Measurements from ENCODE around the gene SCCPDH. TPM values are rescaled to one million over a fixed set of nuclear protein-coding genes. Genes with fewer than 3 reads are reported as not detected.

Gene SCCPDH, protein sequence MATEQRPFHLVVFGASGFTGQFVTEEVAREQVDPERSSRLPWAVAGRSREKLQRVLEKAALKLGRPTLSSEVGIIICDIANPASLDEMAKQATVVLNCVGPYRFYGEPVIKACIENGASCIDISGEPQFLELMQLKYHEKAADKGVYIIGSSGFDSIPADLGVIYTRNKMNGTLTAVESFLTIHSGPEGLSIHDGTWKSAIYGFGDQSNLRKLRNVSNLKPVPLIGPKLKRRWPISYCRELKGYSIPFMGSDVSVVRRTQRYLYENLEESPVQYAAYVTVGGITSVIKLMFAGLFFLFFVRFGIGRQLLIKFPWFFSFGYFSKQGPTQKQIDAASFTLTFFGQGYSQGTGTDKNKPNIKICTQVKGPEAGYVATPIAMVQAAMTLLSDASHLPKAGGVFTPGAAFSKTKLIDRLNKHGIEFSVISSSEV
- total RNA-seq: 100 to 1,000 TPM; 103 to 132 TPM
- 289 TPM for polyA plus RNA-seq (ENCODE audit: insufficient read depth, low read depth, low replicate concordance)
- long read RNA-seq, donor 1, transcript SCCPDH-201 (12 exons, 2,503 nt): major isoform, 44 of 70 reads
- long read RNA-seq, donor 1, partial matches to known transcripts: 26 of 70 reads
- long read RNA-seq, donor 1, other reads (novel, unspliced or antisense): 0 of 70 reads
- long read RNA-seq, donor 2, transcript SCCPDH-201 (12 exons, 2,503 nt): major isoform, 39 of 47 reads
- long read RNA-seq, donor 2, partial matches to known transcripts: 8 of 47 reads
- long read RNA-seq, donor 2, other reads (novel, unspliced or antisense): 0 of 47 reads

DNA sequence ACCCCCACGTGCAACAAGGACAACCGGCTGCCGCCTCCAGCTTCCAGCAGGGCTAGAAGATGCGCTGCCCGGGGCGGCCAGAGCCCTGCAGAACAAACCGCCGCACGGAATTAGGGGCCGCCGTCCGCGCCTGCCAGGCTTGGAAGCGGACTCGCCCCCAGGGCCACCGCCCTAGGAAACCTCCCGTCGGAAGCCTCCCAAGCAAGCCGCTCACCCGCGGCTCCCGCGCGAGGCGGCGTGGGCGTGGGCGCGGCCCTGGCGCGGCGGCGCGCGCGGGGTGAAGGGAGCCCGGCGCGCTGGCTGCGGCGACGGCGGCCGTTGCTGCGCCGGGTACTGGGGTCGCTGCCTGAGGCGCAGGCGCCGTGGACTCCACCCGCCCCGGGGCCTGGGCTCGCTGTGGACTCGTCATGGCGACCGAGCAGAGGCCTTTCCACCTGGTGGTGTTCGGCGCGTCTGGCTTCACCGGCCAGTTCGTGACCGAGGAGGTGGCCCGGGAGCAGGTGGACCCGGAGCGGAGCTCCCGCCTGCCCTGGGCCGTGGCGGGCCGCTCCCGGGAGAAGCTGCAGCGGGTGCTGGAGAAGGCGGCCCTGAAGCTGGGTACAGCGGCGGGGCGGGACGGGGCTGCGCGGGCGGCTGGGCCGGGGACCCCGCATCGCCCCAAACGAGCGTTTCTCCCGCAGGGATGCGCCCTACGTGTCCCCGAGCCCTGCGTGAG is at the start of gene SCCPDH:
Gene SCCPDH (plus strand): TSS at position 394 of the 715 bp plus-strand sequence. CDS start 14 bp downstream, at position 408.
- intact Hi-C loops (cut with DNase I; ENCODE audit: low total_unique reads): no loop called here
- WGBS, 2 donors: 0 to 1% methylated on average over 21 to 43 of the region's 89 CpGs
- Histone ChIP-seq H3K4me3 (peak within 1 kb of the TSS; percentile 84 to 93), H3K4me1 (peaks cover 4% of the 10 kb centered on the region), H3K27me3 (no peaks in the 10 kb centered on the region), H3K27ac (peak within 1 kb of the TSS; percentile 78 to 92), H3K36me3 (ENCODE audit: low read depth, missing control alignments) (no peaks in the 10 kb centered on the region), H3K9me3 (no peaks in the 10 kb centered on the region)
- TF ChIP-seq, protein P1, sequence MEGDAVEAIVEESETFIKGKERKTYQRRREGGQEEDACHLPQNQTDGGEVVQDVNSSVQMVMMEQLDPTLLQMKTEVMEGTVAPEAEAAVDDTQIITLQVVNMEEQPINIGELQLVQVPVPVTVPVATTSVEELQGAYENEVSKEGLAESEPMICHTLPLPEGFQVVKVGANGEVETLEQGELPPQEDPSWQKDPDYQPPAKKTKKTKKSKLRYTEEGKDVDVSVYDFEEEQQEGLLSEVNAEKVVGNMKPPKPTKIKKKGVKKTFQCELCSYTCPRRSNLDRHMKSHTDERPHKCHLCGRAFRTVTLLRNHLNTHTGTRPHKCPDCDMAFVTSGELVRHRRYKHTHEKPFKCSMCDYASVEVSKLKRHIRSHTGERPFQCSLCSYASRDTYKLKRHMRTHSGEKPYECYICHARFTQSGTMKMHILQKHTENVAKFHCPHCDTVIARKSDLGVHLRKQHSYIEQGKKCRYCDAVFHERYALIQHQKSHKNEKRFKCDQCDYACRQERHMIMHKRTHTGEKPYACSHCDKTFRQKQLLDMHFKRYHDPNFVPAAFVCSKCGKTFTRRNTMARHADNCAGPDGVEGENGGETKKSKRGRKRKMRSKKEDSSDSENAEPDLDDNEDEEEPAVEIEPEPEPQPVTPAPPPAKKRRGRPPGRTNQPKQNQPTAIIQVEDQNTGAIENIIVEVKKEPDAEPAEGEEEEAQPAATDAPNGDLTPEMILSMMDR (IDR thresholded peaks at IDR 0.05): no peak
- TF ChIP-seq POLR2A (IDR thresholded peaks at IDR 0.05): no peak
- DNase-seq: peak; percentile 86

DNA sequence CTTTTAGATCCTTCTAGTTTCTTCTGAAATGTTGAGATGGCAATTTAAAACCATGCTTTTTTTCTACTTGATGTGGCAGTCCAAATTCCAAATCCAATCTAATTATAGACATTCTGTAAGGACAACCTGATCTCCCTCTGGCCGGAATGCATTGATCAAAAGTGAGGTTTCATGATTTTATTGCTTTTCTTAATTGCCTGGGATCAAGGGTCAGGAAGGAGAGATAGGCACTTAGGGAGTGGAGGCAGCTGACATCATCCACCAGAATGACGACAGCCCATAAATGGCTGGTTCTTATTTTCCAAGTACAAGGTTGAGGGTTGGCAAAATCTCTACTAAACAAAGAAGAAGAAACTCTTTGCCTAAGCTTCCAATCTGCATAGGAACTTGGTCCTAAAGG is 46.4 kb upstream of the SCCPDH start:
- no peak overlapping the region for H3K27ac ChIP-seq
- H3K4me3 ChIP-seq: no peak overlapping the region
- H3K36me3 ChIP-seq (ENCODE audit: low read depth, missing control alignments): no peaks in the 10 kb centered on the region
- TF ChIP-seq, protein P1 (IDR thresholded peaks at IDR 0.05): no peak
- no peak for TF ChIP-seq POLR2A (IDR thresholded peaks at IDR 0.05)
- WGBS, 2 donors: 73 to 82% methylated on average over 2 of the region's 2 CpGs
- H3K4me1 ChIP-seq: peaks cover 6% of the 10 kb centered on the region
- no peaks in the 10 kb centered on the region for H3K27me3 ChIP-seq
- no peak for DNase-seq
- intact Hi-C loops (cut with DNase I; ENCODE audit: low total_unique reads): no loop called here
- no peaks in the 10 kb centered on the region for H3K9me3 ChIP-seq

DNA sequence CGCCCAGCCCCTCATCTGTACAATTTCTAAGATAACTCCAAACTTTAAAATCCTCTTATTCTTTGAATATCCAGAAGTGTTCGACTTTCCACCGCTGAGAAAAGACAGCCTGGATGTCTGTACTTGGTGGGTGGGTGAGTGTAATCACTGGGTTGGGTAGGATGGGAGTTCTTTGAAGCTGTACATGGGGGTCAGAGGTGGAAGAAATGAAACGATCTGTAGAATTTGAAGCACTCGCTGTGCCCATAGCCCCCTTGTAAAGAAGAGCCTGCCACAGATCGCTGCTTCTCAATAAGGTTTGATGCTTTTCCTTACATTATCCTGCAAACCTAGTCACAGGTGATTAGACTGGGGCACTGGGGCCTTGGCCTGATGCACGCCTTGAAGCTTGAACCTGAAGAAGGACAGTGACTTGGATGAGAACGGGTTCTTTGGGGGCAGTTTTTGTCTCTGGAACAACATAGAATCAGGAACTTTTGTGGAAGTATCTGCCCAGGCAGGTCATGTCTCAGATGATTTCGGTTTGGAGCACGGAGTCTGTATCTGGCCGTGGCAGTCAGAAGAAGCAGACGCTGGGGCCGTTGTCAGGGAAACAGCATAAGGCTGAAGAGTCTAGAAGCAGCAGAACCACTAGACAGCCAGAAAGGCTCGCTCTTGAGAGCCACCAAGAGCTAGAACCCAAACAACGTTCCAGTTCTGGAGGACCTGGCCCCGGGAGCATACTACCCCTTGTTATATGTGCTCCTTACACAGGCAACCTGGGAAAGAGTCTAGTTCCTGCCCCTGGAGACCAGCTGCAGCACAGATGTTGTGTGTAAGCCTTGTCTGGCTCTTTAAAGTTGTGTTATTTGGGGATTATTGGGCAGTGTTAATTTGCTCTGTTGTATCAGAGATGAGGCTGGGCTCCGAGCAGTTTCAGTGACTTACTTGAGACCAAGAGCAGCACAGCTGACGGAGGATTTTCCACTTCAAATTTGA is 45.1 kb upstream of the SCCPDH start:
- Histone ChIP-seq H3K27ac (no peak overlapping the region), H3K9me3 (no peaks in the 10 kb centered on the region), H3K27me3 (no peaks in the 10 kb centered on the region), H3K36me3 (ENCODE audit: low read depth, missing control alignments) (no peaks in the 10 kb centered on the region), H3K4me3 (no peak overlapping the region), H3K4me1 (peaks cover 6% of the 10 kb centered on the region)
- intact Hi-C loops (cut with DNase I; ENCODE audit: low total_unique reads): no loop called here
- TF ChIP-seq POLR2A (IDR thresholded peaks at IDR 0.05): no peak
- TF ChIP-seq, protein P1 (IDR thresholded peaks at IDR 0.05): no peak
- no peak for DNase-seq
- 70 to 72% methylated on average over 18 of the region's 18 CpGs for WGBS, 2 donors

DNA sequence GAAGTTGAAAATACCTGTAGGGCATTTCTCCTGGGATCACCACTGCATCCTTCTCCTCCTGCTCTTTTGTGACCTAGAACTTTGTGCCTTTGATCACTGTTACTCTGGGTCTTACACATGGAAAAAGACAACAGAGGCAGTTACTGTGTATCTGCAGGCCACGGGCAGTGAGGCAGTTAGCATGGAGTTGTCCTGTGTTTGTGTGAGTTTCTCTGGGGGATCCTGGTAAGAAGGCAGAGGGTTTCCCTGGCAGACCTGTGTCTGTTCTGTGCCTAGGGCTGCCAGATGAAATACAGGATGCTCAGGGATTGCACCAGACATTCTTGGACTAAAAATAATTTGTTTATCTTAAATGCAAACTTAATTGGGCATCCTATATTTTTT is 44.4 kb upstream of the SCCPDH start:
- intact Hi-C loops (cut with DNase I; ENCODE audit: low total_unique reads): no loop called here
- H3K36me3 ChIP-seq (ENCODE audit: low read depth, missing control alignments): no peaks in the 10 kb centered on the region
- no peaks in the 10 kb centered on the region for H3K27me3 ChIP-seq
- H3K27ac ChIP-seq: no peak overlapping the region
- WGBS, 2 donors: 33 to 72% methylated on average over 1 of the region's 1 CpG
- no peaks in the 10 kb centered on the region for H3K9me3 ChIP-seq
- no peak overlapping the region for H3K4me3 ChIP-seq
- no peak for TF ChIP-seq POLR2A (IDR thresholded peaks at IDR 0.05)
- no peak for DNase-seq
- H3K4me1 ChIP-seq: peaks cover 6% of the 10 kb centered on the region

All from testis (tissue), 5 donors.